GM18909 (cell line): ENCODE data around the gene MAP3K6.

Experiments used
- ATAC-seq: cut with Tn5 transposase; IDR thresholded peaks from one replicate; pipeline ENCODE4 v1.9.1; 2021; ENCODE audit warnings: mild to moderate bottlenecking; ENCODE audit not compliant: unreplicated experiment, poor library complexity

Gene MAP3K6

DNA sequence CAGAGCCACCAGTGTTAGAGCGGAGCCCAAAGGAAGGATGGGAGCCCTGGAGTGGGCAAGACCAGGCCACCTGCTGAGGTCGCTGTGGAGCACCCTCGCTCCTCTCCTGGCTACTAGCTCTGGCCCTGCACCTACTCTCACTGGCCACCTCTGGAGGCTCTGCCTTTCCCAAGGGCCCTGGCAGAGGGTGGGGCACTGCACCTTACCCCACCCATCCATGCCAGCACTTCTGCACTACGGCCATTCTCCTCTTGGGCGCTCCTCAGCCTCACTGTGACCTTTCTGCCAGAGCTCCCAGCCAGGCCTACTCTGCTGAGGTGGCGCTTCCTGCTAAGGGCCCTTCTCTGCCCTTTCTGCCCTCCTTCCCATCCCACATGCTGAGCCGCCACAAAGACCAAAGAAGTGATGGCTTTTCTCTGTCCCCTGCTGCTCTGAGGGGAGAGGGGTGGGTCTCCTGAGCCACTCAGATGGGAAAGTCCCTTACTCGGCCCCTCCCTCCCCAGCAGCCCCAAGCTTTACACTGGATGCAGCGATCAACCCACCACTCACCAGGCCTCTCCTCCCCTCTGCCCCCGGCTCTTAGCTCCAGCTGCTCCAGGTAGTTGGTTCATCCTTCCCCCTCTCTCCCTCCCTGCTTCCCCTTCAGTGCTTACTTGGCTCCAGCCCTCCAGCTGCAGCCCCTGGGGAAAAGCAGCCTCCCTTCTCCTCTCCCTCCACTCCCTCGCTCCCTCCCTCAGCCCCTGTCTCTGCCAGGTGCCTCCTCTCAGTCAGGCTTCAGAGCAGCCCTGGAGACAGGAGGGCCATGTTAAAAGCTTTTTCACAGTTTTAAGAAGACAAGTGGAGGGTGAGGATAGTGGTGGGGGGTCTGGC, 59.6 kb downstream of the MAP3K6 start:
- ATAC-seq = no peak

DNA sequence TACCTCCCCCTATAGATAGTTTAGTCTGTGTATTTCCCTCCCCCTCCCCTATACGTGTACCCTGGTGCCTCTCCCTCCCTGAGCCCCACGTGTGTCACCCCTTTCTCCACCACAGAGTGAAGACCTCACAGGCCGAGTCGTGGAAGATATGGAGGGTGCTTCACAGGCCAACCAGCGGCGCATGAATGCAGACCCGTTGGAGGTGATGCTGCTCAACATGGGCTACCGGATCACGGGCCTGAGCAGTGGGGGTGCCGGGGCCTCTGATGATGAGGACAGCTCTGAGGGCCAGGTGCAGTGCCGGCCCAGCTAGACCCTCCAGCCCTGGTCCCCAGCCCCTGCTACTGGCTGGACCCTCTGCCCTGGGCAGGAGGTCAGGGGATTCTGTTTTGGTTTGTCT, 60.7 kb downstream of the MAP3K6 start:
- ATAC-seq = no peak
